DLD1 (cell line): Measurements from ENCODE around the gene ADGRL3.
"Not testable (repeated sequence)": the region's sequence is repeated elsewhere in the genome, so short reads cannot be mapped to it uniquely, and the experiment has no call there.

ENCODE experiments used
- in situ Hi-C: cut with HindIII; loops from 2 replicates; pipeline ENCODE4 v1.10.0; 2017; ENCODE audit warnings: low sequenced_read_pairs

ADGRL3 gene

DNA sequence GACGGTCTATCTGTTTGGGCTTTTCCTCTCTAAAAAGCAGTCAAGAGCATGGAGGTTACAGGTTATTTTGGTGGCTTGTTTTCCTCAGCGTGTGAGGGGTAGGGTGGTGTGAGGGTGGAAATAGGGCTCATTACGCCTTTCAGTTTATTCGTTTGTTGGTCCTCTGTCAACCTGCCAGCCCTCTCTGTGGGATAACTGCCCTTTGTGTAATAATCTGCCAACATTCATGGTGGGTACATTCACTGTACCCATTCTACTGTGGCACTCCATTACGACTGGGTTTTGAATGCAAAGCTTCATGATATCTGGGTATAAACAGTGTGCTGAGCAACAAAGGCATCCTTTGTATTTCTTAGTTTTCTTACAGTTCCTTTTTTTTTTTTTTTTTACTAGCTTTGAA, 136.4 kb downstream of the ADGRL3 start:
- in situ Hi-C loops = no loop called here

- in situ Hi-C loops = no loop called here
These were observed 136.8 kb downstream of the ADGRL3 start for GRCh38 chr4:61336916-61337315.

DNA sequence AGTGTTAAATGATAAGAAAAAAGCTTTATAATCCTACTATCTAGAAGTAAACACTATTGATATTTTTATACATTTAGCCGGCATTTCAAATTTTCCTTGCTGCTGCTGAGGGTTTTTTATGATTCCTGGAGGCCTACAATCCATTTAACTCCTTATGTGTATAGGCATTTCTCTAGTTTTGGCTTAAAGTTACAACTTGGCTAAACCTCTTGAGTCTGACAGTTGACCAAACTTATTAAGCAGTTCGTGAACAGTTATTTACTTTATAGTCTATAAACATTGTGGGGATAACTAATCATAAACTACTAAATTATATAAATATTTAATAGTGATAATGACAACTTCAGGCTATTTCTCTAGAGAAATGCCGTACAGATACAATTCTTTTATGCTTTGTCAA, 141.9 kb downstream of the ADGRL3 start:
- in situ Hi-C loops = no loop called here

DNA sequence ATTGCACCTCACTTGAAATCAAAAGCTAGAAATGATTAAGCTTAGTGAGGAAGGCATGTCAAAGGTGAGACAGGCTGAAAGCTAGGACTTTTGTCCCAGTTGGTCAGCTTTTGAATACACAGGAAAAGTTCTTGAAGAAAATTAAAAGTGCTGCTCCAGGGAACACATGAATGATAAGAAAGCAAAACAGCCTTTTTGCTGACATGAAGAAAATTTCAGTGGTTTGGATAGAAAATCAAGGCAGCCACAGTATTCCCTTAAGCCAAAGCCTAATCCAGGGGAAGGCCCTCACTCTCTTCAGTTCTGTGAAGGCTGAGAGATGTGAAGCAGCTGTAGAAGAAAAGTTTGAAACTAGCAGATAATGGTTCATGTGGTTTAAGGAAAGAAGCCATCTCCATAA, 150.8 kb downstream of the ADGRL3 start:
- in situ Hi-C loops = no loop called here

- in situ Hi-C loops = no loop called here
These were observed 156.6 kb downstream of the ADGRL3 start for GRCh38 chr4:61356696-61357095.

GRCh38 chr4:61359301-61359700, 159.2 kb downstream of the ADGRL3 start:
- in situ Hi-C loops = no loop called here

- in situ Hi-C loops = not testable (repeated sequence)
These were observed 172.7 kb downstream of the ADGRL3 start for GRCh38 chr4:61372817-61373216.

GRCh38 chr4:61373901-61374440, 173.8 kb downstream of the ADGRL3 start:
- in situ Hi-C loops = no loop called here

- in situ Hi-C loops = no loop called here
These were observed 174.3 kb downstream of the ADGRL3 start for GRCh38 chr4:61374447-61374891.

DNA sequence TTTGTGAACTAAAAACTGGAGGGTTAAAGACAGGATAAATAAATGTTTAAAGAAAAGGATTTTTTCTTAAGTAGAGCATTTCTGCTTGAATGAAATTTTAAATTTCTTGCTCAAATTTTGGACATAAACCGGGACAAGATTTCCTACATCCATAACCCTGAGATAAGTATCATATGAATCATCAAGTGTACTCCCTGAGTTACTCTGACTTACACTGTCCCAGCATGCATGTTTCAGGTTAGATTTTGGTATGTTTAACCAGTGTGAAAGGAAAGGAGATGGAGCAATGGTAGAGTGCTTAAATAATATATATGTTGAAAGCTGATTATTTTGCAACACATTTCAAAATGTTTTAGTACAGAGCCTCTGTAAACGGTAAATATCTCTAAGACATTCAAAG, 175.2 kb downstream of the ADGRL3 start:
- in situ Hi-C loops = no loop called here

GRCh38 chr4:61376301-61376700, 176.2 kb downstream of the ADGRL3 start:
- in situ Hi-C loops = no loop called here

DNA sequence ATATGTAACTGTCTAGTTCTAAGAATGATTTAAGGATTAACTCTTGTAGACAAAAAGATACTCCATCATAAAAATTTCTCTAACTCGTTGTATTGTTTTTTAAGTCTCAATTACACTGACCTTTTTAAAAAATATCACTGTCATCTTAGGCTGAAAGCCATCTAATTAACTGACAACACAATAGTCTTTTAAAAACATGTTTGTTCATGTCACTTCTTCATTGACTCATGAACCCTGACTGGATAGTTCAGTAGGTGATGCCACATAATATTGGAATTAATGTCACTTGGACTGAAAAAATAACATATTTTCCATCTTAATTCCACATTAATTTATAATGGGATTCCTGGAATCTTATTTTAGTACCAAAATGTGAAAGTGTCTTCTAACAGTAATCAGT, 179.3 kb downstream of the ADGRL3 start:
- in situ Hi-C loops = no loop called here

GRCh38 chr4:61380865-61381264, 180.7 kb downstream of the ADGRL3 start:
- in situ Hi-C loops = no loop called here

GRCh38 chr4:61385256-61385655, 185.1 kb downstream of the ADGRL3 start:
- in situ Hi-C loops = no loop called here

- in situ Hi-C loops = not testable (repeated sequence)
These were observed 187.2 kb downstream of the ADGRL3 start for GRCh38 chr4:61387372-61387771.

DNA sequence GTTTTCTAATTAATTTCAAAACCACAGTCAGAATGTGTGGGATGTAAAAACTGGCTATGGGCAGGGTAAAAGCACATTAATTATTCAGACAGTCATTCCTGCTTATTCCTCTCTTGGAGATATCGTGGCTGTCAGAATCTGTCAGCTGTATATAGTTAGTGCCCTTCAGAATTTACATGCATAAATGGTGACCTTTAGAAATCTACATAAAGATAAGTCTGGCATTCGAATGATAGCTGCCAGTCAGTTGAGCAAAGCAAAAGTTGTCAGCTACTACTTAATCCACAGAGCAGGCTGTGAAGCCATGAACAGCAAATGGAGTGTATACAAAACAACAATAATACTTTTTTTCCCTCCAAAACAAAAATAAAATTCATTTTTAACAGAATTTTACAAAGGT, 189.5 kb downstream of the ADGRL3 start:
- in situ Hi-C loops = no loop called here

- in situ Hi-C loops = no loop called here
These were observed 195.6 kb downstream of the ADGRL3 start for GRCh38 chr4:61395754-61396153.

GRCh38 chr4:61397174-61397573, 197.0 kb downstream of the ADGRL3 start:
- in situ Hi-C loops = no loop called here

DNA sequence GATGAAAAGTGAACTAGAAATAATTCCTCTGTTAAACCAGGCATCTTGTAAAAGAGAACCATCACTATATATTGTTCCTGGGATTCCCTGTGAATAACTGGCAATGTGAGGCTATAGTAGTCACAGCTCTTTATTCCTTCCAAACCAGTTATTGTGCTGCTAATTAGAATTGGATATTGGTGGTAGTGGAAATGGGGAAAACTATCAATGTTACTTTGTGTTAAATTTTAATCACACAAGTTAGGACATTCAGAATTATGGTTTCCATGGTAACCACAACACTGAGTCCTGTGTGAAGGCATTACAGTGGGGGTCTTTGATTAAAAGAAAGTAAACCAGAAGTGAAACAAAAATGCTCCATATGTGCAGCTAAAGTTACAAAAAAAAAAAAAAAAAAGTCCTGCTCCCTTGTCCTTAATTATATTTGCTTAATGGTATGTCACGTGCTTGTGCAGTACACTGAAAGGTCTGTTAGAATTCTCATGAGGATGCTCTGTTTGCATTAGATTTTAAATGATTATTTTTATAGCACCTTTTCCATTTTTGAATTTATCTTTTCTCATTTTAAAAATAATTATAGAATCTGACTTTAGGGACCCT, 200.4 kb downstream of the ADGRL3 start:
- in situ Hi-C loops = no loop called here

DNA sequence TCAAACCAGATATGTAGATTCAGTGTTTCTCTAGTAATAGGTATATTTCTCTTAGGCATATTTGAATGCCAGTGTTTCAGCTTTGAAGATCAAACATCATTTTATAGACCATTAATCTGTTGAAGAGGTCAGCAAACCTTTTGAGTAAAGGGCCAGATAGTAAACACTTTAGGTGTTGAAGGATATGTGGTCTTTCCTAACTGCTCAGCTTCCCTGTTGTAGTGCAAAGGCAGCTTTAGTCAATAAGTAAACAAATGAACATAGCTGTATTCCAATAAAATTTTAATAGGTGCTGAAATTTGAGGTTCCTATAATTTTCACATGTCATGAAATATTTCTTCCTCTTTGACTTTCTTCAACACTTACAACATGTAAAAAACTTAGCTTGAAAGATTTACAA, 201.6 kb downstream of the ADGRL3 start:
- in situ Hi-C loops = no loop called here

- in situ Hi-C loops = no loop called here
These were observed 205.2 kb downstream of the ADGRL3 start for GRCh38 chr4:61405307-61405706.

GRCh38 chr4:61406677-61407076, 206.6 kb downstream of the ADGRL3 start:
- in situ Hi-C loops = no loop called here
